ENCODE measurements around the gene IFITM5.

DNA sequence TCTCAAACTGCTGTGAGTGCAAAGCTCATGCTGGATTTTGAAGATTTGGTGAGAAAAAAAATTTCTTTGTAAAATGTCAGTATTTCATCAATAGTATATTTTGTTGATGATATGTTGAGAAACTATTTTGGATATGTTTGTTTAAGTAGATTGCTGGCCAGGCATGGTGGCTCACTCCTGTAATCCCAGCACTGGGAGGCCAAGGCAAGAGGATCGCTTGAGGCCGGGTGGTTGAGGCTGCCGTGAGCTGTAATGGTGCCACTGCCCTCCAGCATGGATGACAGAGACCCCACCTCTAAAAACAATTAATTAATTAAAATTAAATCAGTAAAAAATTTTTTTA lies 28.2 kb upstream of the IFITM5 start:
- TF ChIP-seq, protein P1, sequence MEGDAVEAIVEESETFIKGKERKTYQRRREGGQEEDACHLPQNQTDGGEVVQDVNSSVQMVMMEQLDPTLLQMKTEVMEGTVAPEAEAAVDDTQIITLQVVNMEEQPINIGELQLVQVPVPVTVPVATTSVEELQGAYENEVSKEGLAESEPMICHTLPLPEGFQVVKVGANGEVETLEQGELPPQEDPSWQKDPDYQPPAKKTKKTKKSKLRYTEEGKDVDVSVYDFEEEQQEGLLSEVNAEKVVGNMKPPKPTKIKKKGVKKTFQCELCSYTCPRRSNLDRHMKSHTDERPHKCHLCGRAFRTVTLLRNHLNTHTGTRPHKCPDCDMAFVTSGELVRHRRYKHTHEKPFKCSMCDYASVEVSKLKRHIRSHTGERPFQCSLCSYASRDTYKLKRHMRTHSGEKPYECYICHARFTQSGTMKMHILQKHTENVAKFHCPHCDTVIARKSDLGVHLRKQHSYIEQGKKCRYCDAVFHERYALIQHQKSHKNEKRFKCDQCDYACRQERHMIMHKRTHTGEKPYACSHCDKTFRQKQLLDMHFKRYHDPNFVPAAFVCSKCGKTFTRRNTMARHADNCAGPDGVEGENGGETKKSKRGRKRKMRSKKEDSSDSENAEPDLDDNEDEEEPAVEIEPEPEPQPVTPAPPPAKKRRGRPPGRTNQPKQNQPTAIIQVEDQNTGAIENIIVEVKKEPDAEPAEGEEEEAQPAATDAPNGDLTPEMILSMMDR (IDR thresholded peaks at IDR 0.05), result no peak
- no peak for TF ChIP-seq EZH2 (IDR thresholded peaks at IDR 0.05; ENCODE audit: borderline replicate concordance, insufficient read depth, low read depth, low read length, poor library complexity, severe bottlenecking)
